HL-60 (cell line): Measurements from ENCODE around the gene SDHD.
A peak's percentile ranks its signal among the peaks of the same experiment; 100 is the strongest.

ENCODE experiments used
- POLR2AphosphoS5 ChIP-seq: IDR thresholded peaks from 2 replicates; pipeline ENCODE4 v1.6.1; 2012; ENCODE audit warnings: low read depth
- TF ChIP-seq, protein P1 (sequence below): IDR thresholded peaks from one replicate; pipeline ENCODE4 v1.5.1; 2011; ENCODE audit warnings: low read length, control low read depth, inconsistent platforms; ENCODE audit not compliant: insufficient read depth
- TF ChIP-seq, protein P2 (sequence below): IDR thresholded peaks from 2 replicates; pipeline ENCODE4 v1.6.1; 2012; ENCODE audit warnings: low read depth; ENCODE audit not compliant: insufficient replicate concordance

DNA sequence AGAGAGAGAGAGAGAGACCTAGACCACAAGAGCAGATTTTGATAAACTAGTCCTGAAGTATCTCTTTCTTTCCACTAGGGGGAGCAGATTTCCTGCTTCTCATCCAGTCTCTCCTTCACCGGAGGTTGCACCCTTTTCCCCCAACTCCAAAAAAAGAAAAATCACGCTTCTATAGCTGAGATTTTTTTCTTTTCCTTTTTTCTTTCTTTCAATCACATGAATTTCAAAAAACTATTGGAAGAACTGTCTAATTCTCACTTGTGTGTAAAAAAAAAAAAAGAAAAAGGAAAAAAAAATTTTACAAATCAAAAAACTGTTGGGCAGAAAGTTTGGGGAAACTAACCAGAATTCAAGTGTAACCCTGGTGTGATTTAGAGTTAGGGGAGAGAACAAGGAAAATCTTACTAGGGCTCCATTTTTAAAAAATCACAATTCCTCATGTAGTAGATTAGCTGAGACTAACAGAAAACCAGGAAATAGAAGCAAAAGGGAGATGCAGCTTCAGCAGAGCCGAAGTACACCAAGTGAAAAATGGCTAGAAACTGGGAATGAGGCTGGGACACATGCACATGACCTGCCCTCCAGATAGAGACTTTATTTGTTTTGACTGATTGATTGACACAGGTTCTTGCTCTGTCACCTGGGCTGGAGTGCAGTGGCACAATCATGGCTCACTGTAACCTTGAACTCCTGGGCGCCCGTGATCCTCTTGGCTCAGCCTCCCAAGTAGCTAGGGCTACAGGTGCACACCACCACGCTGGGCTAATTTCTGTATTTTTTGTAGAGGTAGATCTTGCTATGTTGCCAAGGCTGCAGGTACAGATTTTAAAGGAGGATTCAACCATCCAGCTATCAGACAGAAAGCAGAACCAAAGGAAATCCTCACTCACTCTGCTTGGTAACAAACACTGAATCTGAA lies 27.1 kb downstream of the SDHD start:
- TF ChIP-seq, protein P1, sequence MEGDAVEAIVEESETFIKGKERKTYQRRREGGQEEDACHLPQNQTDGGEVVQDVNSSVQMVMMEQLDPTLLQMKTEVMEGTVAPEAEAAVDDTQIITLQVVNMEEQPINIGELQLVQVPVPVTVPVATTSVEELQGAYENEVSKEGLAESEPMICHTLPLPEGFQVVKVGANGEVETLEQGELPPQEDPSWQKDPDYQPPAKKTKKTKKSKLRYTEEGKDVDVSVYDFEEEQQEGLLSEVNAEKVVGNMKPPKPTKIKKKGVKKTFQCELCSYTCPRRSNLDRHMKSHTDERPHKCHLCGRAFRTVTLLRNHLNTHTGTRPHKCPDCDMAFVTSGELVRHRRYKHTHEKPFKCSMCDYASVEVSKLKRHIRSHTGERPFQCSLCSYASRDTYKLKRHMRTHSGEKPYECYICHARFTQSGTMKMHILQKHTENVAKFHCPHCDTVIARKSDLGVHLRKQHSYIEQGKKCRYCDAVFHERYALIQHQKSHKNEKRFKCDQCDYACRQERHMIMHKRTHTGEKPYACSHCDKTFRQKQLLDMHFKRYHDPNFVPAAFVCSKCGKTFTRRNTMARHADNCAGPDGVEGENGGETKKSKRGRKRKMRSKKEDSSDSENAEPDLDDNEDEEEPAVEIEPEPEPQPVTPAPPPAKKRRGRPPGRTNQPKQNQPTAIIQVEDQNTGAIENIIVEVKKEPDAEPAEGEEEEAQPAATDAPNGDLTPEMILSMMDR, result peak; percentile 40
- TF ChIP-seq POLR2AphosphoS5, result no peak
- TF ChIP-seq, protein P2, sequence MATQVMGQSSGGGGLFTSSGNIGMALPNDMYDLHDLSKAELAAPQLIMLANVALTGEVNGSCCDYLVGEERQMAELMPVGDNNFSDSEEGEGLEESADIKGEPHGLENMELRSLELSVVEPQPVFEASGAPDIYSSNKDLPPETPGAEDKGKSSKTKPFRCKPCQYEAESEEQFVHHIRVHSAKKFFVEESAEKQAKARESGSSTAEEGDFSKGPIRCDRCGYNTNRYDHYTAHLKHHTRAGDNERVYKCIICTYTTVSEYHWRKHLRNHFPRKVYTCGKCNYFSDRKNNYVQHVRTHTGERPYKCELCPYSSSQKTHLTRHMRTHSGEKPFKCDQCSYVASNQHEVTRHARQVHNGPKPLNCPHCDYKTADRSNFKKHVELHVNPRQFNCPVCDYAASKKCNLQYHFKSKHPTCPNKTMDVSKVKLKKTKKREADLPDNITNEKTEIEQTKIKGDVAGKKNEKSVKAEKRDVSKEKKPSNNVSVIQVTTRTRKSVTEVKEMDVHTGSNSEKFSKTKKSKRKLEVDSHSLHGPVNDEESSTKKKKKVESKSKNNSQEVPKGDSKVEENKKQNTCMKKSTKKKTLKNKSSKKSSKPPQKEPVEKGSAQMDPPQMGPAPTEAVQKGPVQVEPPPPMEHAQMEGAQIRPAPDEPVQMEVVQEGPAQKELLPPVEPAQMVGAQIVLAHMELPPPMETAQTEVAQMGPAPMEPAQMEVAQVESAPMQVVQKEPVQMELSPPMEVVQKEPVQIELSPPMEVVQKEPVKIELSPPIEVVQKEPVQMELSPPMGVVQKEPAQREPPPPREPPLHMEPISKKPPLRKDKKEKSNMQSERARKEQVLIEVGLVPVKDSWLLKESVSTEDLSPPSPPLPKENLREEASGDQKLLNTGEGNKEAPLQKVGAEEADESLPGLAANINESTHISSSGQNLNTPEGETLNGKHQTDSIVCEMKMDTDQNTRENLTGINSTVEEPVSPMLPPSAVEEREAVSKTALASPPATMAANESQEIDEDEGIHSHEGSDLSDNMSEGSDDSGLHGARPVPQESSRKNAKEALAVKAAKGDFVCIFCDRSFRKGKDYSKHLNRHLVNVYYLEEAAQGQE, result no peak
